Esophagus muscularis mucosa (tissue), 4 donors: Measurements from ENCODE around the gene TAAR8.

Experiments used
- EP300 ChIP-seq: sonication (generic); formaldehyde crosslinking; IDR thresholded peaks from one replicate; pipeline ENCODE4 v1.6.1; 2017; ENCODE audit warnings: antibody characterized with exemption
- POLR2A ChIP-seq: fragments of 450-650 bp; IDR thresholded peaks from one replicate; pipeline ENCODE4 v1.6.1; 2017; ENCODE audit warnings: antibody characterized with exemption, moderate library complexity, mild to moderate bottlenecking, low read depth
- TF ChIP-seq, protein P1 (sequence below), 3 experiments: fragments of 200-600 bp in 2 of 3; fragments of 450-650 bp in 1 of 3; sonication (generic) in 2 of 3; IDR thresholded peaks; one replicate each; pipeline ENCODE4 v1.5.1; 2017 to 2019; ENCODE audit warnings: antibody characterized with exemption in 3 of 3, mild to moderate bottlenecking in 2 of 3, moderate library complexity in 1 of 3

- TF ChIP-seq, protein P1, sequence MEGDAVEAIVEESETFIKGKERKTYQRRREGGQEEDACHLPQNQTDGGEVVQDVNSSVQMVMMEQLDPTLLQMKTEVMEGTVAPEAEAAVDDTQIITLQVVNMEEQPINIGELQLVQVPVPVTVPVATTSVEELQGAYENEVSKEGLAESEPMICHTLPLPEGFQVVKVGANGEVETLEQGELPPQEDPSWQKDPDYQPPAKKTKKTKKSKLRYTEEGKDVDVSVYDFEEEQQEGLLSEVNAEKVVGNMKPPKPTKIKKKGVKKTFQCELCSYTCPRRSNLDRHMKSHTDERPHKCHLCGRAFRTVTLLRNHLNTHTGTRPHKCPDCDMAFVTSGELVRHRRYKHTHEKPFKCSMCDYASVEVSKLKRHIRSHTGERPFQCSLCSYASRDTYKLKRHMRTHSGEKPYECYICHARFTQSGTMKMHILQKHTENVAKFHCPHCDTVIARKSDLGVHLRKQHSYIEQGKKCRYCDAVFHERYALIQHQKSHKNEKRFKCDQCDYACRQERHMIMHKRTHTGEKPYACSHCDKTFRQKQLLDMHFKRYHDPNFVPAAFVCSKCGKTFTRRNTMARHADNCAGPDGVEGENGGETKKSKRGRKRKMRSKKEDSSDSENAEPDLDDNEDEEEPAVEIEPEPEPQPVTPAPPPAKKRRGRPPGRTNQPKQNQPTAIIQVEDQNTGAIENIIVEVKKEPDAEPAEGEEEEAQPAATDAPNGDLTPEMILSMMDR (IDR thresholded peaks at IDR 0.05): no peak
- TF ChIP-seq POLR2A (no peak), EP300 (no peak)
Observed at GRCh38 chr6:132584698-132585097, 32.2 kb downstream of the TAAR8 start.
